Lower leg skin (tissue), 3 donors: Measurements from ENCODE around the gene NFYC.

Source experiments
- POLR2A ChIP-seq, 2 donors: fragments of 450-650 bp; IDR thresholded peaks; one replicate each; pipeline ENCODE4 v1.6.1; 2016 to 2017; ENCODE audit warnings: antibody characterized with exemption in 2 of 2, mild to moderate bottlenecking in 1 of 2, moderate library complexity in 1 of 2
- TF ChIP-seq, protein P1 (sequence below), 3 donors: fragments of 450-650 bp; IDR thresholded peaks; one replicate each; pipeline ENCODE4 v1.5.1; 2016; ENCODE audit warnings: antibody characterized with exemption in 3 of 3, mild to moderate bottlenecking in 3 of 3, moderate library complexity in 2 of 3

DNA sequence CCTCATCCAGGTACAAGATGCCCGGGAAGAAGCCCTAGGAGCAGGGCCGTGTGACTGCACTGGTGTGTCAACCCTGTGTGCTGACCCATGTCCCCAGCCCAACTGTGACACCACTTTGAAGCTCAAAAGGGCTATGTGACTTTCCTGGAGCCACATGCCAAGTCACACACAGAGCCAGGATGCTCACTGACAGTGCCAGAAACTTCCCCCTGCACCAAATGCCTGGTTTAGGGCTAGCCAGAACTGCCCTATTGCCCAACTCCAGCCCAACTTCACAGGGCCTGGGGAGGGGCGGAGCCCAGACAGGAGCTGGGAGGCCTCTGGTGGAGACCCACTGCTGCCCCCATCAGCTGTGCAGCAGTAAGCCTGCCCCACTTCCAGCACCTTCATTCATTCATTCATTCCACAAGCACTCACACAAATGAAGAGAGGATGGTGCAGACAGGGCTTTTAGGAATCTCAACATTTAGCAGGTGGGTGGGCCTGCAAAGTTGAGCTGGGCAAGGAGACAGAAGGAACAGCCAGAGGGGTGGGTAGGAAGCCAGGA is 128.8 kb downstream of the NFYC start:
- TF ChIP-seq, protein P1, sequence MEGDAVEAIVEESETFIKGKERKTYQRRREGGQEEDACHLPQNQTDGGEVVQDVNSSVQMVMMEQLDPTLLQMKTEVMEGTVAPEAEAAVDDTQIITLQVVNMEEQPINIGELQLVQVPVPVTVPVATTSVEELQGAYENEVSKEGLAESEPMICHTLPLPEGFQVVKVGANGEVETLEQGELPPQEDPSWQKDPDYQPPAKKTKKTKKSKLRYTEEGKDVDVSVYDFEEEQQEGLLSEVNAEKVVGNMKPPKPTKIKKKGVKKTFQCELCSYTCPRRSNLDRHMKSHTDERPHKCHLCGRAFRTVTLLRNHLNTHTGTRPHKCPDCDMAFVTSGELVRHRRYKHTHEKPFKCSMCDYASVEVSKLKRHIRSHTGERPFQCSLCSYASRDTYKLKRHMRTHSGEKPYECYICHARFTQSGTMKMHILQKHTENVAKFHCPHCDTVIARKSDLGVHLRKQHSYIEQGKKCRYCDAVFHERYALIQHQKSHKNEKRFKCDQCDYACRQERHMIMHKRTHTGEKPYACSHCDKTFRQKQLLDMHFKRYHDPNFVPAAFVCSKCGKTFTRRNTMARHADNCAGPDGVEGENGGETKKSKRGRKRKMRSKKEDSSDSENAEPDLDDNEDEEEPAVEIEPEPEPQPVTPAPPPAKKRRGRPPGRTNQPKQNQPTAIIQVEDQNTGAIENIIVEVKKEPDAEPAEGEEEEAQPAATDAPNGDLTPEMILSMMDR (IDR thresholded peaks at IDR 0.05): no peak
- no peak for TF ChIP-seq POLR2A (IDR thresholded peaks at IDR 0.05)
